ENCODE data around the gene C19orf38.

The C19orf38 gene, protein sequence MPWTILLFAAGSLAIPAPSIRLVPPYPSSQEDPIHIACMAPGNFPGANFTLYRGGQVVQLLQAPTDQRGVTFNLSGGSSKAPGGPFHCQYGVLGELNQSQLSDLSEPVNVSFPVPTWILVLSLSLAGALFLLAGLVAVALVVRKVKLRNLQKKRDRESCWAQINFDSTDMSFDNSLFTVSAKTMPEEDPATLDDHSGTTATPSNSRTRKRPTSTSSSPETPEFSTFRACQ
- total RNA-seq, result 0 to 0.77 (median 0.56) reads per million in 4 donors

DNA sequence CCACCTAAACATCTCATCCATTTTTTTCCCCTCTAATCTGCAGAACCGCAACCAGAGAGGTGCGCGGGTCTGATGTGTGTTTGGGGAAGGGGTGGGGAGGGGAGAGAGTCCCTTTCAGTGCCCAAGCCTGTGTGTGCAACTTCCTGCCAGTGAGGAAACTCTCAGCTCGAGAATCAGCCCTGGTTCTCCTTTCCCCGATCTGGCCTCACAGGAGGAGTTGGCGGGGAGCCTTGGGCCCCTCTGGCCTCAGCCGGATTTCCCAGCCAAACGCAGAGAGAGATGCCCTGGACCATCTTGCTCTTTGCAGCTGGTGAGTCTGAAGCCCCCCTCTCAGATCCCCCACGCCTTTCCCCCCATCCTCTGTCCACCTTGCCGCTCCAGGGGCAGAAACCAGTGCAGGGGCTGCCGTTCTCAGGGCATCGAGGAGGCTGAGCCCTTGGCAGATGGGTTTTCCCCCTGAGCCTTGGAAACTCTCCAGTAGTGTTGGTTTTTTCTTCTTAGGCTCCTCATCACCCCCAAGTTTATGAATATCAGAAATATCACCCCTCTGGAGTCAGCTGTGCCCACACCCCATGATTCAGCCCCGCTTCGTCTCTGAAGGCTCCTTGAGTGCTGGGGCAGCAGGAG, at the start of gene C19orf38:
Gene C19orf38 (plus strand): TSS at position 186 of the 627 bp plus-strand sequence. CDS start 94 bp downstream, at position 280.
- DNase-seq, result no peak

DNA sequence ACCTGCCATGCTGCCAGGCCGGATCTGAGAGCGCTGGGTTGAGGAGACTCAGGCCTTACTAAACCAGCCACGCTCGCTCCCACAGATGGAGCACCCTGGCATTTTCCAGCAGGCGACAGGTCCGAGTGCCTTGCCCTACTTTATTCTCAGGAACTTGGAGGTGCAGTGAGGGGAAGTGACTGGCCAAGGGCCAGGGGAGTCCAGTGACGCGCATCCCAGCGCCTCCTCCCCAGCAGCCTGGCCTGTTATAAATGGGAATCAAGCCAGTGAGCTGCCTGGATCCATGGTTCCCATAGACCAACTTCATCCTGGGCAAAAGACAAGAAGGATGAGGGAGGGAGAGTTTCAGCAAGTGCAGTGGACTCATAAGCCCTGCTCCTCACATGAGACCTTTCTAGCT, 47.7 kb upstream of the C19orf38 start:
- no peak for DNase-seq

DNA sequence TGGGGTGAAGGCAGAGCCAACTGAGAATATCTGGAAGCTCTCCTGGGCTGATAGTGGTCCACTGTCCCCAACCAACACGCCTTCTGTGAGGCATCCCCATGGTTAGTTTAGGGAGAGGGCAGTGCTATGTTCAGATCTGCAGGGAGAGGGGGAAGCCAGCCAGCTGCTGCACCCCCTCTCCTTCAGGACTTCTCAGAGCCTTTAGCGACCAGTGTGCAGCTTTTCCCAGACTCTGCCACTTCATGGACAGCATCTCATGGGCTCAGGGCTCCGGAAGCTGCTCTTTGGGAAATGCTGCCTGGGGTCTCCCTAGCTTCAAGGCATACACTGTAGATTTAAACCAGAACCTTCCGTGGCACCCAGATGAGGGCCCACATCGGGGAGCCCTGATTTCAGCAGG, 45.7 kb upstream of the C19orf38 start:
- DNase-seq, result no peak

DNA sequence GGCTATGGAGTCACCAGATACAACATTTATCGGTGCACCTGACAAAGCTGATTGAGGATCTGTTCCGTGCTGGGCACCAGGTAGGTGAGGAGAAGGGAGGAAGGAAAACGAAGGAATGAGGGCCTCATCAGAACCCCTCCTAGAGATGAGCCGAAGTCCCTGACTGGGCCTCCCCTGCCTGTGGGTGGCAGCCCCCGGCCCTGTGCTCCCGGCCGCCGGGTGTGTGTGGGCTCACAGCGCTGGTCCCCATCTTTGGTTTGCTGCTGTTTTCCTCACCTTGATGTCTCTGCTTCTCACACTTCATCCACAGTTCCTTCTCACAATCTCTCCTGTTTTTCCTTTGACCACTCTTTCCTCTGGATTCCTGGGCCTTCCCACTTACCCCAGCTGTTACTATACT, 45.0 kb upstream of the C19orf38 start:
- DNase-seq, result no peak

DNA sequence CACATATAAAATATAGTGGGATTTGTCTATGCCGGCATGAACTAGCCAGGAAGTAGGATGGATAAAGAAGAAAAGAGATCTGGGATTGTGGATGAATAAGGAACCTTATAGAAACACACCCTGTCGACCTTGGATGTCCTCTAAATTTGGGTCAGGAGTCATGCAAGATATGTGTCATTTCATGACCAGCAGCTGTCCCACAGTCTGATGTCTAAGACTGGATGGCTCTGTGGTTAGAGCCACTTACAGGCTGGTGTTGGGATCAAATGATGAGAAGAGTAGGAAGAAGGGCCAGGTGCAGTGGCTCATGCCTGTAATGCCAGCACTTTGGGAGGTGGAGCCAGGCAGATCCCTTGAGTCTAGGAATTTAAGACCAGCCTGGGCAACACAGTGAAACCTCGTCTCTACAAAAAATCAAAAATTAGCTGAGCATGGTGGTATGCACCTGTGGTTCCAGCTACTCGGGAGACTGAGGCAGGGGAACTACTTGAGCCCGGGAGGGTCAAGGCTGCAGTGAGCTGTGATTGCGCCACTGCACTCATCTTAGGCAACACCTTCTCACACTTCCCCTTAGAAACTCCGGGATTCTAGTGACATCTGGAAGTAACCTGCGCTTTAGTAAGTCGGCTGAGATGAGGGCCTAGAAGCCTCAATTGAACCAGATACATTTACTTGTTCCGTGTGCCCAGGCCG, 43.0 kb upstream of the C19orf38 start:
- DNase-seq, result no peak

DNA sequence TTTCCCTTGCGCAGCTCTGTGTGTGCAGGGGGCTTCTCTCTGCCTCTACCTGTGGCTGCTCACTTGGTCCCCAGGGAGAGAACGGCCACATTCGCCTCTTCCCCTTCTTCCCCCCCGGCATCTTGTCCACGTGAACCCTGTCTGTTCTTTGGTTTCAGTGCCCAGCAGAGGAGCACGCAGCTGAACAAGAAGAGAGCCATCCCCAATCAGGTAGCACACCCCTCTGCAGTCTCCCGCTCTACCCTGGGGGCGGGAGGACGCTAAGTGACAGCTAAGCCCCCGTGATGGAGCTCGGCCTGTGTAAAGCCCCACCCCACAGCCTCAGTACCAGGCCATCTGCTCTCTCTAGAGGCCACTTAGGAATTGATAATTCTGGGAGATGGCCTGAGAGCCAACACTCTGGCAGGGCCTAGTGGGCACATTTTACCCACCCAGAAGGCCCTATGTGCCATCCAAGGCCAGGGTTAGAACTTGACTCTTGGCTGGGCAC, 42.4 kb upstream of the C19orf38 start:
- no peak for DNase-seq

DNA sequence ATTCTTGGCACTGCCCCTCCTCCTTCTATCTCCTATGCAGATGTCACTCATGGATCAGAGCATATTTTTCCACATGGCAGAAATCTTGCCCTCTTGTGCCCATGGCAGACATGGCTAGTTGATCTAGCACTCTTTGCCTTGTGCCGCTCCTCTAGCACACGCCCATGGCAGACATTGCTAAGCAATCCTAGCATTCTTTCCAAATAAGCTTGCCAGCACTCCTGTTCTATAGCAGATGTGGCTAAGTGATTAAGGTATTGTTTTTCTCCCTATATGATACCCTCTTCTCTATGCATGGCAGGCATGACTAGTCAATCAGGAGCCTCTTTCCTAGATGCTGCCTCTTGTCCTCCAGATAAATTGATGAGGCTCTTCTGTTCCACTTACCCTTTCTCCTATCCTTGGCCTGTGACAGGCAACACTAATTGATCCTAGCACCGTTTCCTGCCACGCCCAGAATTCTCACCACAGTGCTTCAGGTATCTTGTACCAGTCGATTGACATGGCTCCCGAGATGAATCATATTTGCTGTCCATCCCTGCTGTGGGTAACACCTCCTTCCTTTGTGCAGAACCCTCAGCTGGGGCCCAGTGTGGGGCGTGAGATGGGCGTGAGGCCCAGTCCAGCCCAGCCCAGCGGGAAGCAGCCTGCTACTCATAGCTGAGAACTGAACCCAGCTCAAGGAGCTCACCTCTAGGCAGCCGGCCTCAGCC, 39.1 kb upstream of the C19orf38 start:
- peak in 1 of 5 donors; percentile 82 for DNase-seq

DNA sequence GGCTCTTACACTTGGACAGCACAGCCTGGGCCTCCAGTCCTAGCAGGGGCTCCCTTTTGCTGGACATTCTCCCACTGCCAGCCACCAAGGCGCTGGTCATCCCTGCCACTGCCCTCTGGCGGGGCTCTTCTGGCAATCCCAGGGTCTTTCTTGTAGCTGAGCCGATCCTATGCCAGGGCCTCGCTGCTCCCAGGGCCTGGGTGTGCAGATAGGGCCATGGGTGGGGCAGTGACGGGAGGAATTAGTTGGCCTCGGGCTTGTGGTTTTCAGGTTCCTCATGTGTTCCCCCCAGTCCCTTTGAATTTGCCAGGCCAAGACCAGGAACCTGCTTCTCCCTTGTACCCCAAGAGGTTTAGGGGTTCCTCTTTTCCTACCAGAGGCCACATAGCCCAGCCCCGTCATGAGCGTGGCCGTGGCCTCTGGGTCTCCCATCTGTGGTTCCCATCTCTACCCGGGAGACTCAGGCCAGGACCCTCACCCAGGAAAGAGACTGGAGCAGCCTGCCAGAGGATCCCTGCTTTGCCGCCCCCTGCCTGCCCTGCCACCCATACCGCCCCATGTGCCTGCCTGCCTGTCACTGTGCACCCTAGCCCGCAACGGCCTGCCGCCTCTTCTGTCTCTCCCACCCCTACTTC, 38.4 kb upstream of the C19orf38 start:
- no peak for DNase-seq

DNA sequence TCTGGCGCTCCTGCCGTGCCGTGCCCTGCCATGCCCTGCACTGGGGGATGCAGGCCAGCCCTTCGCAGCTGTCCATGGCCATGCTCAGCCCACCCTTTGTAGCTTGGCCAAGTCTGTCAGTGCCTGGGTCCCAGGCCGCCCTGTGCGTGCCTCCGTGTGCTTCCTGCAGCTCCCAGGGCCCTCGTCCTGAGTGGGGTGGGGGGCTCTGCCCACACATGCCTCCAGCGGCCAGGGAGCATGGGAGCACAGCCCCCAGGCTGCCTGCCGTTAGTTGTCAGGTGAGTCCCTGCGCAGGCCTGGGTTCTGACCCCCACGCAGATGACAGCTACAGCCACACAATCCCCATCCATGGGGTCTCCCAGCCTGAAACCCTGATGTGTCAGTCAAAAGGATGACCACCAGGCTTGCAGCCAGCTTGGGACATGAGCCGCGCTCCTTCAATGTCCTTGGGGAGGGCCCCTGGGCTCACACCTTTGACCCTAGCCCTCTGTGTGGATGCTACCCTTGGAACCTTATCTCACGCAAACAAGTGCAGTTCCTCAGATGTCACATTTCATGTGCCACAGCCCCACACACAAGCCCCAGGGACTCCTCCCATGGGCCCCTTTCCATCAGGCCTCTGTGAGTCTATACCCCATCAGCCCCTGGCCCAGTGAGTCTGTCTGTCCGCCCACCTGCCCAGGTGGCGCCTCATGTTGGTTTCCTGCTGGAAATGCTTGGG, 36.7 kb upstream of the C19orf38 start:
- DNase-seq, result no peak

DNA sequence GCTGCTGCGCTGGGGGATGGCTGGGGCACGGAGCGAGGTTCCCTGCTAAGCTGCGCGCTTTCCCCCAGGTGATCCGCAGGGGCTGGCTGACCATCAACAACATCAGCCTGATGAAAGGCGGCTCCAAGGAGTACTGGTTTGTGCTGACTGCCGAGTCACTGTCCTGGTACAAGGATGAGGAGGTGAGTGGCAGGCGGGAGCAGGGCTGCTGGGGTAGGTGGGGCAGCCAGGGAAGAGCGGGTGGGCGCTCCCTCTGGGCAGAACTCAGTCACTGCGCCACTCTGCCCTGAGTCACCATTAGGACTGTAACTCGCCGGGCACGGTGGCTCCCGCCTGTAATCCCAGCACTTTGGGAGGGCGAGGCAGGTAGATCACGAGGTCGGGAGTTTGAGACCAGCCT, 36.0 kb upstream of the C19orf38 start:
- no peak for DNase-seq

DNA sequence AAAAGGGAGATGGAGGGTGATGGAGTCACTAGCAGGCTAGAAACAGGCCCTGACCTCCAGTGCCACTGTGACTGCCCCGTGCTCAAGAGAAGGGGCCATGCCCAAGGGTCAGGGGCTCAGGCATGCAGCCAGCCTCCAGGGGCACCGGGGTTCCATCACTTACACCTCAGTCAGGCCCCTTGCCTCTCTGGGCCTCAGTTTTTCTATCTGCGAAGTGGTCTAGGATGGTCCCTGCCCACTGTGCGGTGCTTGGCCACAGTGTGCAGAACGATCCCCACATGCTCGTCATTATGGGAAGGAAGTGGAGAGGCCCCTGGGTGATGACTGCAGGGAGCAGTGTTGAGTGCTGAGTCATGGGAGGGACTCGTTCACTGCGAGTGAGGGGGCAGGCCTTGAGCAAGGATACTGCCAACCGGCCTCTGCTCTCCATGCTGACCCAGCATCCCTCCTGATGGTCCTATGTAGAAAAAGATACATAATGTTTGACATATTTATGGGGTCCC, 35.3 kb upstream of the C19orf38 start:
- peak in 1 of 5 donors; percentile 67 for DNase-seq

DNA sequence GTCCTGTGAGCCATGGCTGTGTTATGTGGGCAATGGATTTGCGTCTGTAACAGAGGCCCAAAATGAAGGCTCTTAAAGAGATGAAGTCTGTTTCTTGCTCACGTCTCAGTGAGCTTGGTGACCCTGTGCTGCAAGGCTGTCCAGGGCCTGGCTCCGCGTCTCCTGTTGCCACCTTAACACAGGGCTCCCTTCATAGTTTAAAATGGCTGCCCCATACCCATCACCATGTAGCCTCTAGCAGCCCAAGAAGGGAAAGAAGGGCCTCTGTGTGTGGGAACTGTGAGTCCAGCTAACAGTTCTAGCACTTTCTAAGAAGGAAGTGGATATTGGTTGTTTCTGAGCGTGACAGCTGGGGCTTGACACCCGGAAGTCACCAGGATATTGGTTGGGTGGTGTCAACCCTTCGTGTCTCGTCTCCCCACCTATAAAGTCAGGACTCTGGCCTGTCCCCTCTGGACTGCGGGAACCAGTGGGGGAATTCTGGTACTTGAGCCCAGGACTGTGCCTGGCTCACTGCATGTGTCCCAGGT, 33.1 kb upstream of the C19orf38 start:
- no peak for DNase-seq

DNA sequence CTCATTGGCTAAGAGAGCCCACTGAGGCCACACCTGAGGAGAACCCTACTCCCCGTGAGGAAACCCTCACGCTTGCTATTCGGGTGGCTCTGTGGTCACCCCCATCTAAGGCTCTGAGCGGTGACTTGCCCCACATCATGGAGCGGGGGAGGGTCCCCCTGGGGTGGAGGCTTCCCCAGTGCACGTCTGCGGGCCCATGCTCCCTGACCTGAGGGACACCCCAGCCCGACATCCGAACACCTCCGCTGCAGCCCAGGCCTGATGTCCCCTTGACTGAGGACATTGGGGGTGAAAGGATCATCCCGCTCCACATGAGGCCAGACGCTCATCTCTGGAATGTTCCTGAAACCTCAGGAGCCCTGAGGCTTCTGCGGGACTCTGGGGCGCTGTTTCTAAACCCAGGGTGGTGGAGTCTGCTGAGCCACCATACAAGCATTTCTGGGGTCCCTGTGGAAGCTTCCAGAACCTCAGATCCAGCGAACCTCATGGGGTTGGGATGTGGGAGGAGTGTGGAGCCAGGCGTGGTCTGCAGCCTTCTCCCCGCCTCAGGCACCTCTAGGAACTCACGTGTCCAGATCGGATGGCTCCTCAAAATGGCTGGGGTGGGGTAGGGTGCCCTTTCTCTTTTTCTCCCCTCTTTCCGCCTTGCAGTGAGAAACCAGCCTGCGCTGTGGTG, 32.1 kb upstream of the C19orf38 start:
- no peak for DNase-seq

DNA sequence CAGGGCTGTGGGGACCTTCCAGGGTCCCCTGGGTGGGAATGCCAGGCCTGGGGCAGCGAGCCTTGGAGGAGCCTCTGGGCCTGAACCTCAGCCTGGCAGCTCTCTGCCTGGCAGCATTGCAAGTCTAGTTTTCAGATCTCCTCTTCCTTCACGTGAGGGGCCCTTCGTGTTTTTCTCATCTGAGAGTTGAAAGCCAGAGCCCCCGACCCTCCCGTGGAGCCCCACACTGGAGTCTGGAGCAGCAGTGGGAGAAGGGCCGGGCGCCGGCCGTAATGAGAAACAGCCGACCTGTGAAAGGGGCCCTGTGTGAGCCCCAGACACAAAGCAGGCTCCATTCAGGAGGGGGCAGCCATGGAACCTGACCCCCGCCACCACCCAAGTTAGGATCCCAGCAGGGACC, 31.5 kb upstream of the C19orf38 start:
- no peak for DNase-seq

DNA sequence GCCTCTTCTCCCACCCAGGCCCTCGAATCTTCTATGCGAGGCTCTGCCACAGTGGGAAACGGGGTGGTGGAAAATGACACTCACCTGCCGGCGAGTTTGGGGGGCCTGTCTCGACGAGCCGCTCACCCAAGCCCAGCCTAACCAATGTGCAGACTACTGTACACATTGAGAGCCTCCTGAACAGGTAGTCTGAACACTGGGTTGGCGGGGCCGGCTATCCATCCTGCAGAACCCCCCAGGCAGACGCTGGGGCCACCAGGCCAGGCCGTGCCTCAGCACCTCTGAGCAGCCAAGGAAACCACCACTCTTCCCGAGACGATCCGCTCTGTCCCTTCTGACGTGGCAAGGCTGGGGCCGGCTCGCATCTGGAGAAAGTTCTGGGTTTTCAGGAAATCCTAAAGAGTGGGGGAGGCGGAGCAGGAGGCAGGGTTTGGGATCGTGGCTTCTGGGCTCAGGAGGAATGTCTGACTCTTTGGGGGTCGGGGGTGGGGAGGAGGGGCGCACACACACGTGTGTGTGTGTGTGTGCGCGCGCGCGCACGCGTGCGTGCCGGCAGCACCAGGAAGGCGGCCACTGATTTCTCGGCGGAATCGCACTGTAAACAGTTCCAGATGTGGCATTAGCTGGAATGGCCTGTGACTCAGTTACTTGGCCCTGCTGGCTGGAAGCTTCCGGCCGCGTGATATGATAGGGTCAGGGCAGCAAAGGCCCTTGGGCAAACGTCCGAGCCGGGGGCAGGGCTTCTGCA, 30.8 kb upstream of the C19orf38 start:
- DNase-seq, result no peak

DNA sequence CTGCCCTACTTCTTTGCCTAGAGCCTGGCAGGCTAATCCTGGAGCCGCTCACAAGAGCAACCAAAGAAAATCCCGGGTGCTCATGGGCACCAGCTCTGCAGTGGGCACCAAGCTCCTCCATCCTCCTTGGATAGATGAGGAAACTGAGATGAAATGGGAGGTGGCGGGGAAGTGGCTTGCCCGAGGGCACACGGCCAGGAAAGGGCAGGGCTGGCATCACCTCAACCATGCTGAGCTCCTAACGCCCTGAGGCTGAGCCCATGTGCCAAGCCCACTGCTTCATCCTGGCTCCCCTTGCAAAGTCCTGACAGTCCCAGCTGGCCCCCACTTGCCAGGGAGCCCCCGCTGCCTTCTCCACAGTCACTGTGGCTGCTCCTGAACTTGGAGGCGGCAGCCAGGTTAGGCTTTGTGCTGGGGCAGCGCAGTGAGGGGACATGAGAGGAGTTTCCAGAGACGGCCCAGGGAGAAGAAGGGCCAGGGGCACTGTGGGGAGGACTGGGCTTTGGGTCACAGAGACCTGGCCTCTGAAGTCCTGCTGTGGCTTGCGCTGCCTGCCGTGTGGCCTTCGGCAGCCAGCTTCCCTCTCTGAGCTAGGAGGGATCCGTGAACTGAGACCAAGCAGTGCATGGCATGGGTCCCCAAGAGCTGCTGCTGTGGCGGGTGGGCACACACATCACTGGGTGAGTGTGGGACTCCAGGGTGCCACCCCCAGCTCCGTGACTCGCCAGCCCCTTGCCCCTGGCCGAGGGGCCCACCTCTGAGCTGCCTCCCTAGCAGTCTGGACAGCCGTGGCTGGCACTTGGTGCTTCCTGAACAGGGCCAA, 29.7 kb upstream of the C19orf38 start:
- no peak for DNase-seq

DNA sequence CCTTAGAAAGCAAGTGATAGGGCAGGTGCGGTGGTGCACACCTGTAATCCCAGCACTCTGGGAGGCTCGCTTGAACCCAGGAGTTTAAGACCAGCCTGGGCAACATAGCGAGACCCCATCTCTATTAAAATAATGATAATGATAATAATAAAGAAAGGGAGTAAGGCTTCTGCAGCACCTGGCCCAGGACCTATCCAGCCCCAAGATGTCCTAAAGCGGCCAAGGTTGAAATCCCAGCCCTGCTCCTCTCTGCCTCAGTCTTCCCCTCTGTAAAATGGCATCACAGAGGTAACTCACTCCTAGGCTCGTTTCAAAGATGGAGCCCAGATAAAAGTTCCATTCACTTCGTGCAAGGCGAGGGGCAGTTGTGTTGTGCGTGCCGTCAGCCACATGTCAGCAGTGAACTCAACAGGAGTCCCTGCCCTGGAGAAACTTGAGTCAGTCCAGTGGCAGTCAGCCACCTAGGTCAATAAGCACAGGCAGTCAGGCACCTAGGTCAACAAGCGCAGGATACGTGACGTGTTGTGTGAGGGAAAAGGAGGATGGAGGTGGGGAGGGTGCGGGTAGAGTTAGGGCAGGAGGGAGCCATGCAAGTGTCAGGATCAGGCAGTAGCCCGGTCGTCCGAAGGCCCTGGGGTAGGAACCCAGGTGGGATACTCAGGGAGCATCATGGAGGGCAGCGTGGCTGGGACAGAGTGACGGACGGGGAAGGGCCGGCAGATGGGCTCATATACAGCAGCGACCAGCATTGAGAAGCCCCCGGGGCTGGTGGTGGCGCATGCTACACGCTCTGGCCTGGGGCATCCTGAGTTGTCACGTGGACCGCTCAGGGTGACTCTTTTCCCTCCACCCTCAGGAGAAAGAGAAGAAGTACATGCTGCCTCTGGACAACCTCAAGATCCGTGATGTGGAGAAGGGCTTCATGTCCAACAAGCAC, 28.8 kb upstream of the C19orf38 start:
- DNase-seq, result no peak

DNA sequence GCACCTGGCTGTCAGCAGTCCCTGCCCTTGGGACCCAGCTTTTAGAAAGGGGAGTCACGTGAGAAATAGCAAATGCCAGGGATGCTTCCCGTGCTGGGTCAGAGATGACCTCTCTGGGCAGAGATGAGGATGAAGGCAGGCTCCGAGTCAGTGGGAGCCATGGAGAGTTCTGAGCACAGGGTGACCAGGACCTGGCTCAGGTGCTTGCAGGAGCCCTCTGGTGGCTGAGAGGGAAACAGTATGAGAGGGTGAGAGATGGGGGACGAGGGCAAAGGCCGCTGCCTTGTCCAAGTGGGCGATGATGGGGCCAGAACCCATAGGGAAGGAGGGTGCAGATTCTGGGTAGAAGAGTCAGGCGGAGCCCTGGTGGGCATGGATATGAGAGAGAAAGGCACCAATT, 28.0 kb upstream of the C19orf38 start:
- DNase-seq, result no peak

Data from T-helper 1 cell (primary cell).